ENCODE results near the gene TRIM7.
"Not testable (repeated sequence)": the region's sequence is repeated elsewhere in the genome, so short reads cannot be mapped to it uniquely, and the experiment has no call there.

- TF ChIP-seq POLR2A (IDR thresholded peaks at IDR 0.05; ENCODE audit: low read depth, low read length); CTCF (conservative IDR thresholded peaks at IDR 0.05; ENCODE audit: low read depth, low read length); FOS (IDR thresholded peaks at IDR 0.05; ENCODE audit: low read depth, low read length): not testable (repeated sequence)
These were observed 4.0 kb upstream of the TRIM7 start for GRCh38 chr5:181209006-181209405.

Data from IMR-90 (cell line).